GM18498 (cell line): ENCODE measurements around the gene CHRM5.
A peak's percentile ranks its signal among the peaks of the same experiment; 100 is the strongest.

Experiments used
- ATAC-seq: cut with Tn5 transposase; IDR thresholded peaks from one replicate; pipeline ENCODE4 v1.9.1; 2021; ENCODE audit warnings: mild to moderate bottlenecking, moderate library complexity; ENCODE audit not compliant: unreplicated experiment

CHRM5 gene

GRCh38 chr15:34078900-34079299 is 110.6 kb downstream of the CHRM5 start:
- no peak for ATAC-seq

GRCh38 chr15:34079904-34080303 is 111.6 kb downstream of the CHRM5 start:
- no peak for ATAC-seq

- ATAC-seq, result no peak
Observed at GRCh38 chr15:34084086-34084485, 115.8 kb downstream of the CHRM5 start.

- no peak for ATAC-seq
Observed at GRCh38 chr15:34085746-34086145, 117.4 kb downstream of the CHRM5 start.

GRCh38 chr15:34099914-34100313 is 131.6 kb downstream of the CHRM5 start:
- ATAC-seq, result no peak

GRCh38 chr15:34101366-34102174 is 133.3 kb downstream of the CHRM5 start, which contains the start of the genes EMC7 and PGBD4:
TSS of gene EMC7 (minus strand) at chr15:34101862. CDS start at chr15:34101839, 23 bp downstream.
TSS of gene PGBD4 (plus strand) at chr15:34102083. CDS start at chr15:34102532, 449 bp downstream.
- ATAC-seq, result peak; percentile 98

- no peak for ATAC-seq
Observed at GRCh38 chr15:34102175-34102925, 134.1 kb downstream of the CHRM5 start.

GRCh38 chr15:34106423-34106822 is 138.1 kb downstream of the CHRM5 start:
- no peak for ATAC-seq

- no peak for ATAC-seq
Observed at GRCh38 chr15:34107315-34107714, 139.0 kb downstream of the CHRM5 start.

GRCh38 chr15:34109797-34110663 is 141.7 kb downstream of the CHRM5 start:
- no peak for ATAC-seq

- no peak for ATAC-seq
Observed at GRCh38 chr15:34111488-34111887, 143.2 kb downstream of the CHRM5 start.

GRCh38 chr15:34114215-34114614 is 145.9 kb downstream of the CHRM5 start:
- no peak for ATAC-seq

- ATAC-seq, result no peak
Observed at GRCh38 chr15:34114739-34115138, 146.4 kb downstream of the CHRM5 start.

GRCh38 chr15:34116620-34117019 is 148.3 kb downstream of the CHRM5 start:
- no peak for ATAC-seq
